HEK293 (cell line): ENCODE data around the gene NTRK3.

Source experiments
- CTCF ChIA-PET: fragments of 350-600 bp; formaldehyde crosslinking; extraction: SDS; loops from one replicate; lab custom pipeline; 2021; ENCODE audit warnings: antibody characterized with exemption; lab: Yijun Ruan, JAX
- POLR2A ChIA-PET: fragments of 300-600 bp; formaldehyde crosslinking; extraction: SDS; loops from one replicate; lab custom pipeline; 2020; ENCODE audit warnings: antibody characterized with exemption, inconsistent platforms; lab: Yijun Ruan, JAX
- H3K27ac ChIP-seq: fragments of 200-500 bp; sonication (Bioruptor generic); 2 replicates; pipeline ENCODE4 v1.5.1; 2014; ENCODE audit warnings: low read depth, low read length, control low read depth, inconsistent platforms; ENCODE audit errors: extremely low read depth
- H3K36me3 ChIP-seq, 2 experiments: fragments of 200-500 bp in 1 of 2; sonication (Bioruptor generic) in 1 of 2; 1 replicate in 1 of 2; 2 replicates in 1 of 2; pipeline ENCODE4 v1.5.1; 2014 to 2017; ENCODE audit warnings: inconsistent platforms in 2 of 2, low read length in 2 of 2; ENCODE audit not compliant: control insufficient read depth in 2 of 2, insufficient read depth in 1 of 2
- H3K4me1 ChIP-seq: fragments of 200-500 bp; sonication (Bioruptor generic); 2 replicates; pipeline ENCODE4 v1.5.1; 2014; ENCODE audit warnings: mild to moderate bottlenecking, low read length, inconsistent platforms; ENCODE audit not compliant: control insufficient read depth, insufficient read depth
- H3K4me3 ChIP-seq: 2 replicates; pipeline ENCODE4 v1.5.1; 2011; ENCODE audit warnings: low read depth, mild to moderate bottlenecking, control low read depth, low read length, moderate library complexity
- H3K9me3 ChIP-seq: fragments of 200-500 bp; sonication (Bioruptor generic); 2 replicates; pipeline ENCODE4 v1.5.1; 2014; ENCODE audit warnings: low read depth, low read length, inconsistent platforms; ENCODE audit not compliant: control insufficient read depth, insufficient read depth
- MEIS1 ChIP-seq: sonication (generic); formaldehyde crosslinking; IDR thresholded peaks from 2 replicates; pipeline ENCODE4 v1.8.1; 2022; ENCODE audit warnings: missing genetic modification reagents, mild to moderate bottlenecking, borderline replicate concordance
- PRDM2 ChIP-seq: fragments of 450-650 bp; formaldehyde crosslinking; IDR thresholded peaks from 2 replicates; pipeline ENCODE4 v1.5.1; 2016; ENCODE audit warnings: missing biosample characterization, missing genetic modification characterization, borderline replicate concordance
- RBAK ChIP-seq: fragments of 450-650 bp; formaldehyde crosslinking; IDR thresholded peaks from 2 replicates; pipeline ENCODE4 v1.5.1; 2016; ENCODE audit warnings: missing biosample characterization, missing genetic modification characterization
- SCRT1 ChIP-seq: fragments of 450-650 bp; formaldehyde crosslinking; IDR thresholded peaks from 2 replicates; pipeline ENCODE4 v1.5.1; 2016; ENCODE audit warnings: missing biosample characterization, missing genetic modification characterization, borderline replicate concordance
- SCRT2 ChIP-seq: fragments of 450-650 bp; formaldehyde crosslinking; IDR thresholded peaks from 2 replicates; pipeline ENCODE4 v1.5.1; 2016; ENCODE audit warnings: missing biosample characterization, missing genetic modification characterization
- SETDB1 ChIP-seq: IDR thresholded peaks from one replicate; pipeline ENCODE4 v1.6.1; 2017; ENCODE audit warnings: mild to moderate bottlenecking, low read length, moderate library complexity, mixed read lengths; ENCODE audit not compliant: insufficient read length
- WT1 ChIP-seq: fragments of 450-650 bp; formaldehyde crosslinking; IDR thresholded peaks from 2 replicates; pipeline ENCODE4 v1.5.1; 2016; ENCODE audit warnings: missing biosample characterization, missing genetic modification characterization
- ZBTB17 ChIP-seq: fragments of 450-650 bp; formaldehyde crosslinking; IDR thresholded peaks from 2 replicates; pipeline ENCODE4 v1.5.1; 2016; ENCODE audit warnings: missing biosample characterization, missing genetic modification characterization
- ZNF112 ChIP-seq: fragments of 450-650 bp; formaldehyde crosslinking; IDR thresholded peaks from 2 replicates; pipeline ENCODE4 v1.5.0; 2017; ENCODE audit warnings: missing biosample characterization, missing genetic modification characterization
- ZNF132 ChIP-seq: fragments of 450-650 bp; formaldehyde crosslinking; IDR thresholded peaks from 2 replicates; pipeline ENCODE4 v1.5.1; 2017; ENCODE audit warnings: missing biosample characterization, missing genetic modification characterization, borderline replicate concordance
- ZNF140 ChIP-seq: fragments of 450-650 bp; formaldehyde crosslinking; IDR thresholded peaks from 2 replicates; pipeline ENCODE4 v1.5.1; 2016; ENCODE audit warnings: missing biosample characterization, missing genetic modification characterization
- ZNF148 ChIP-seq: fragments of 450-650 bp; formaldehyde crosslinking; IDR thresholded peaks from 2 replicates; pipeline ENCODE4 v1.5.0; 2017; ENCODE audit warnings: missing biosample characterization, missing genetic modification characterization, borderline replicate concordance
- ZNF175 ChIP-seq: fragments of 450-650 bp; formaldehyde crosslinking; IDR thresholded peaks from 2 replicates; pipeline ENCODE4 v1.5.1; 2016; ENCODE audit warnings: missing biosample characterization, missing genetic modification characterization
- ZNF518A ChIP-seq: fragments of 450-650 bp; formaldehyde crosslinking; conservative IDR thresholded peaks from 2 replicates; pipeline ENCODE4 v1.5.1; 2016; ENCODE audit warnings: low read depth, missing biosample characterization, missing genetic modification characterization
- ZNF521 ChIP-seq: fragments of 450-650 bp; formaldehyde crosslinking; IDR thresholded peaks from 2 replicates; pipeline ENCODE4 v1.5.1; 2017; ENCODE audit warnings: missing biosample characterization, mild to moderate bottlenecking, missing genetic modification characterization
- ZNF544 ChIP-seq: fragments of 450-650 bp; formaldehyde crosslinking; IDR thresholded peaks from 2 replicates; pipeline ENCODE4 v1.5.0; 2017; ENCODE audit warnings: missing biosample characterization, missing genetic modification characterization
- ZNF560 ChIP-seq: fragments of 450-650 bp; formaldehyde crosslinking; IDR thresholded peaks from 2 replicates; pipeline ENCODE4 v1.5.1; 2017; ENCODE audit warnings: missing biosample characterization, missing genetic modification characterization, borderline replicate concordance
- ZNF600 ChIP-seq: fragments of 450-650 bp; formaldehyde crosslinking; IDR thresholded peaks from 2 replicates; pipeline ENCODE4 v1.5.1; 2016; ENCODE audit warnings: missing biosample characterization, missing genetic modification characterization

NTRK3 gene

GRCh38 chr15:88049506-88049905 lies 207.0 kb downstream of the NTRK3 start (continued):
- TF ChIP-seq ZNF148 = no peak

- ChIA-PET POLR2A (no interaction called here), CTCF (interaction anchor here (1.2 kb wide), 1 partner anchor 199 kb away, joined by 3 read pairs; no protein-coding TSS in a partner anchor)
- no peaks in the 10 kb centered on the region for H3K9me3 ChIP-seq
- no peak for TF ChIP-seq RBAK (tag by site-specific recombination)
- no peak for TF ChIP-seq ZNF600 (tag by site-specific recombination)
- TF ChIP-seq SETDB1 = no peak
- TF ChIP-seq ZNF544 (tag by site-specific recombination) = no peak
- no peak for TF ChIP-seq MEIS1 (CRISPR knock-in tag)
- no peak for TF ChIP-seq ZNF140 (tag by site-specific recombination)
- no peak for TF ChIP-seq ZNF521 (tag by site-specific recombination)
- no peak for TF ChIP-seq ZNF560 (tag by site-specific recombination)
- TF ChIP-seq ZBTB17 = no peak
- no peaks in the 10 kb centered on the region for H3K4me1 ChIP-seq
- H3K4me3 ChIP-seq = no peak overlapping the region
- H3K27ac ChIP-seq = no peak overlapping the region
- H3K36me3 ChIP-seq = no peaks in the 10 kb centered on the region
Observed at GRCh38 chr15:88048755-88049154, 207.8 kb downstream of the NTRK3 start.

- TF ChIP-seq ZNF175 (tag by site-specific recombination) = no peak
- TF ChIP-seq MEIS1 (CRISPR knock-in tag) = no peak
- no peak for TF ChIP-seq SCRT2 (tag by site-specific recombination)
- TF ChIP-seq ZNF132 (tag by site-specific recombination) = no peak
- TF ChIP-seq ZNF112 (tag by site-specific recombination) = no peak
- no peak for TF ChIP-seq WT1 (tag by site-specific recombination)
- no peak for TF ChIP-seq PRDM2 (tag by site-specific recombination)
- no peak for TF ChIP-seq SCRT1 (tag by site-specific recombination)
- TF ChIP-seq ZNF518A (tag by site-specific recombination) = no peak
- TF ChIP-seq, all 188 proteins: peak for 0
- H3K4me3 ChIP-seq = no peak overlapping the region
Observed at GRCh38 chr15:88048237-88048636, 208.3 kb downstream of the NTRK3 start.

More at GRCh38 chr15:88048237-88048636, 208.3 kb downstream of the NTRK3 start:
- H3K27ac ChIP-seq = no peak overlapping the region
- ChIA-PET POLR2A (no interaction called here), CTCF (interaction anchor here (1.2 kb wide), 1 partner anchor 199 kb away, joined by 3 read pairs; no protein-coding TSS in a partner anchor)
- no peaks in the 10 kb centered on the region for H3K4me1 ChIP-seq
- no peaks in the 10 kb centered on the region for H3K36me3 ChIP-seq
- H3K9me3 ChIP-seq = no peaks in the 10 kb centered on the region
